ENCODE measurements around the gene LCE4A. TPM values are rescaled to one million over a fixed set of nuclear protein-coding genes. Genes with fewer than 3 reads are reported as not detected.

LCE4A gene
- total RNA-seq, 1 donor from 2014 or later = not detected

GRCh38 chr1:152718238-152718637 is 10.3 kb downstream of the LCE4A start:
- Mint-ChIP-seq H3K9me3 (no peaks in the 10 kb centered on the region), H3K4me3 (no peak overlapping the region), H3K27me3 (ENCODE audit: insufficient read depth) (no peaks in the 10 kb centered on the region), H3K4me1 (ENCODE audit: low read depth) (no peaks in the 10 kb centered on the region), H3K36me3 (ENCODE audit: low read depth) (no peaks in the 10 kb centered on the region), H3K27ac (no peak overlapping the region)
- DNase-seq (ENCODE audit: low spot score) = no peak
- intact Hi-C loops (cut with micrococcal nuclease) = no loop called here

- no peak overlapping the region for H3K27ac Mint-ChIP-seq
- H3K4me1 Mint-ChIP-seq (ENCODE audit: low read depth) = no peaks in the 10 kb centered on the region
- no peak for DNase-seq (ENCODE audit: low spot score)
- no peaks in the 10 kb centered on the region for H3K9me3 Mint-ChIP-seq
- intact Hi-C loops (cut with micrococcal nuclease) = no loop called here
- no peak overlapping the region for H3K4me3 Mint-ChIP-seq
- peaks cover 2% of the 10 kb centered on the region for H3K27me3 Mint-ChIP-seq (ENCODE audit: insufficient read depth)
- no peaks in the 10 kb centered on the region for H3K36me3 Mint-ChIP-seq (ENCODE audit: low read depth)
Observed at GRCh38 chr1:152725261-152725660, 17.3 kb downstream of the LCE4A start.

- Mint-ChIP-seq H3K4me3 (no peak overlapping the region), H3K27me3 (ENCODE audit: insufficient read depth) (peaks cover 2% of the 10 kb centered on the region), H3K36me3 (ENCODE audit: low read depth) (no peaks in the 10 kb centered on the region), H3K9me3 (no peaks in the 10 kb centered on the region), H3K27ac (no peak overlapping the region), H3K4me1 (ENCODE audit: low read depth) (no peaks in the 10 kb centered on the region)
- no peak for DNase-seq (ENCODE audit: low spot score)
- intact Hi-C loops (cut with micrococcal nuclease) = no loop called here
Observed at GRCh38 chr1:152728986-152729385, 21.0 kb downstream of the LCE4A start.

- Mint-ChIP-seq H3K27me3 (ENCODE audit: insufficient read depth) (peaks cover 13% of the 10 kb centered on the region), H3K36me3 (ENCODE audit: low read depth) (no peaks in the 10 kb centered on the region), H3K4me3 (no peak overlapping the region), H3K4me1 (ENCODE audit: low read depth) (no peaks in the 10 kb centered on the region), H3K9me3 (no peaks in the 10 kb centered on the region), H3K27ac (no peak overlapping the region)
- no peak for DNase-seq (ENCODE audit: low spot score)
- intact Hi-C loops (cut with micrococcal nuclease) = no loop called here
Observed at GRCh38 chr1:152735648-152736047, 27.7 kb downstream of the LCE4A start.

GRCh38 chr1:152737997-152738396 is 30.0 kb downstream of the LCE4A start:
- intact Hi-C loops (cut with micrococcal nuclease) = no loop called here
- Mint-ChIP-seq H3K27ac (no peak overlapping the region), H3K27me3 (ENCODE audit: insufficient read depth) (peaks cover 13% of the 10 kb centered on the region), H3K4me3 (no peak overlapping the region), H3K9me3 (no peaks in the 10 kb centered on the region), H3K4me1 (ENCODE audit: low read depth) (no peaks in the 10 kb centered on the region), H3K36me3 (ENCODE audit: low read depth) (no peaks in the 10 kb centered on the region)
- no peak for DNase-seq (ENCODE audit: low spot score)

GRCh38 chr1:152739841-152740240 is 31.9 kb downstream of the LCE4A start:
- no peaks in the 10 kb centered on the region for H3K4me1 Mint-ChIP-seq (ENCODE audit: low read depth)
- H3K27me3 Mint-ChIP-seq (ENCODE audit: insufficient read depth) = peaks cover 13% of the 10 kb centered on the region
- no peaks in the 10 kb centered on the region for H3K36me3 Mint-ChIP-seq (ENCODE audit: low read depth)
- H3K4me3 Mint-ChIP-seq = no peak overlapping the region
- no peak for DNase-seq (ENCODE audit: low spot score)
- no peaks in the 10 kb centered on the region for H3K9me3 Mint-ChIP-seq
- intact Hi-C loops (cut with micrococcal nuclease) = no loop called here
- no peak overlapping the region for H3K27ac Mint-ChIP-seq

GRCh38 chr1:152741656-152742055 is 33.7 kb downstream of the LCE4A start:
- no peak overlapping the region for H3K4me3 Mint-ChIP-seq
- DNase-seq (ENCODE audit: low spot score) = no peak
- no peaks in the 10 kb centered on the region for H3K4me1 Mint-ChIP-seq (ENCODE audit: low read depth)
- intact Hi-C loops (cut with micrococcal nuclease) = no loop called here
- H3K36me3 Mint-ChIP-seq (ENCODE audit: low read depth) = no peaks in the 10 kb centered on the region
- H3K27me3 Mint-ChIP-seq (ENCODE audit: insufficient read depth) = peaks cover 18% of the 10 kb centered on the region
- H3K27ac Mint-ChIP-seq = no peak overlapping the region
- no peaks in the 10 kb centered on the region for H3K9me3 Mint-ChIP-seq

- no peaks in the 10 kb centered on the region for H3K36me3 Mint-ChIP-seq (ENCODE audit: low read depth)
- H3K4me3 Mint-ChIP-seq = no peak overlapping the region
- DNase-seq (ENCODE audit: low spot score) = no peak
- H3K4me1 Mint-ChIP-seq (ENCODE audit: low read depth) = no peaks in the 10 kb centered on the region
- intact Hi-C loops (cut with micrococcal nuclease) = no loop called here
- no peaks in the 10 kb centered on the region for H3K9me3 Mint-ChIP-seq
- peaks cover 12% of the 10 kb centered on the region for H3K27me3 Mint-ChIP-seq (ENCODE audit: insufficient read depth)
- no peak overlapping the region for H3K27ac Mint-ChIP-seq
Observed at GRCh38 chr1:152743371-152744145, 35.6 kb downstream of the LCE4A start.

GRCh38 chr1:152745289-152745704 is 37.3 kb downstream of the LCE4A start:
- intact Hi-C loops (cut with micrococcal nuclease) = no loop called here
- H3K9me3 Mint-ChIP-seq = no peaks in the 10 kb centered on the region
- H3K27me3 Mint-ChIP-seq (ENCODE audit: insufficient read depth) = peaks cover 9% of the 10 kb centered on the region
- H3K4me3 Mint-ChIP-seq = no peak overlapping the region
- no peak for DNase-seq (ENCODE audit: low spot score)
- H3K4me1 Mint-ChIP-seq (ENCODE audit: low read depth) = no peaks in the 10 kb centered on the region
- H3K27ac Mint-ChIP-seq = no peak overlapping the region
- H3K36me3 Mint-ChIP-seq (ENCODE audit: low read depth) = no peaks in the 10 kb centered on the region

- no peak overlapping the region for H3K27ac Mint-ChIP-seq
- no peak for DNase-seq (ENCODE audit: low spot score)
- H3K4me3 Mint-ChIP-seq = no peak overlapping the region
- no peaks in the 10 kb centered on the region for H3K9me3 Mint-ChIP-seq
- peaks cover 9% of the 10 kb centered on the region for H3K27me3 Mint-ChIP-seq (ENCODE audit: insufficient read depth)
- H3K4me1 Mint-ChIP-seq (ENCODE audit: low read depth) = no peaks in the 10 kb centered on the region
- no peaks in the 10 kb centered on the region for H3K36me3 Mint-ChIP-seq (ENCODE audit: low read depth)
- intact Hi-C loops (cut with micrococcal nuclease) = no loop called here
Observed at GRCh38 chr1:152745765-152746444, 37.9 kb downstream of the LCE4A start.

- Mint-ChIP-seq H3K27me3 (ENCODE audit: insufficient read depth) (peaks cover 9% of the 10 kb centered on the region), H3K4me1 (ENCODE audit: low read depth) (peaks cover 4% of the 10 kb centered on the region), H3K36me3 (ENCODE audit: low read depth) (no peaks in the 10 kb centered on the region), H3K9me3 (no peaks in the 10 kb centered on the region), H3K27ac (no peak overlapping the region), H3K4me3 (no peak overlapping the region)
- intact Hi-C loops (cut with micrococcal nuclease) = no loop called here
- no peak for DNase-seq (ENCODE audit: low spot score)
Observed at GRCh38 chr1:152747831-152748230, 39.9 kb downstream of the LCE4A start.

GRCh38 chr1:152752225-152752624 is 44.3 kb downstream of the LCE4A start:
- intact Hi-C loops (cut with micrococcal nuclease) = no loop called here
- Mint-ChIP-seq H3K27me3 (ENCODE audit: insufficient read depth) (peaks cover 2% of the 10 kb centered on the region), H3K36me3 (ENCODE audit: low read depth) (no peaks in the 10 kb centered on the region), H3K4me1 (ENCODE audit: low read depth) (peaks cover 4% of the 10 kb centered on the region), H3K4me3 (no peak overlapping the region), H3K27ac (no peak overlapping the region), H3K9me3 (no peaks in the 10 kb centered on the region)
- DNase-seq (ENCODE audit: low spot score) = no peak

GRCh38 chr1:152753586-152753985 is 45.6 kb downstream of the LCE4A start:
- no peak for DNase-seq (ENCODE audit: low spot score)
- Mint-ChIP-seq H3K9me3 (no peaks in the 10 kb centered on the region), H3K27ac (no peak overlapping the region), H3K4me1 (ENCODE audit: low read depth) (peaks cover 4% of the 10 kb centered on the region), H3K27me3 (ENCODE audit: insufficient read depth) (peaks cover 2% of the 10 kb centered on the region), H3K36me3 (ENCODE audit: low read depth) (no peaks in the 10 kb centered on the region), H3K4me3 (no peak overlapping the region)
- intact Hi-C loops (cut with micrococcal nuclease) = no loop called here

Measured in activated T-helper 1 cell treated with anti-CD3 and anti-CD28 coated beads, Interleukin-12 subunit alpha, Interleukin-12 subunit beta, Interleukin-2, Interleukin-4 antibody, amounts not matched to agents 30 ng/mL and 10 ng/mL and 1 ng/mL, durations not matched to agents 14 hours and 24 hours and 36 hours (primary cell).